ENCODE data around the gene FIGN.

GRCh38 chr2:163564236-163564635 is 171.6 kb downstream of the FIGN start:
- no peak for TF ChIP-seq ZNF121 (CRISPR knock-in tag; IDR thresholded peaks at IDR 0.05)
- no peak for TF ChIP-seq MYBL2 (CRISPR knock-in tag; IDR thresholded peaks at IDR 0.05)
- no peak for TF ChIP-seq CTCF (IDR thresholded peaks at IDR 0.05)
- no peak for TF ChIP-seq NR2C2 (CRISPR knock-in tag; IDR thresholded peaks at IDR 0.05)
- TF ChIP-seq ZNF281 (CRISPR knock-in tag; IDR thresholded peaks at IDR 0.05) = no peak
- TF ChIP-seq CBFB (CRISPR knock-in tag; IDR thresholded peaks at IDR 0.05; ENCODE audit: low read depth) = no peak
- no peak for TF ChIP-seq ZNF425 (CRISPR knock-in tag; conservative IDR thresholded peaks at IDR 0.05)
- no peak for TF ChIP-seq MAX (CRISPR knock-in tag; IDR thresholded peaks at IDR 0.05)
- TF ChIP-seq ESRRA (CRISPR knock-in tag; IDR thresholded peaks at IDR 0.05; ENCODE audit: borderline replicate concordance) = no peak
- TF ChIP-seq, protein P1, sequence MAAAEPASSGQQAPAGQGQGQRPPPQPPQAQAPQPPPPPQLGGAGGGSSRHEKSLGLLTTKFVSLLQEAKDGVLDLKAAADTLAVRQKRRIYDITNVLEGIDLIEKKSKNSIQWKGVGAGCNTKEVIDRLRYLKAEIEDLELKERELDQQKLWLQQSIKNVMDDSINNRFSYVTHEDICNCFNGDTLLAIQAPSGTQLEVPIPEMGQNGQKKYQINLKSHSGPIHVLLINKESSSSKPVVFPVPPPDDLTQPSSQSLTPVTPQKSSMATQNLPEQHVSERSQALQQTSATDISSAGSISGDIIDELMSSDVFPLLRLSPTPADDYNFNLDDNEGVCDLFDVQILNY (CRISPR knock-in tag; IDR thresholded peaks at IDR 0.05) = no peak
- no peak for TF ChIP-seq ZNF423 (CRISPR knock-in tag; IDR thresholded peaks at IDR 0.05)
- no peak for TF ChIP-seq RELA (CRISPR knock-in tag; IDR thresholded peaks at IDR 0.05; ENCODE audit: borderline replicate concordance)
